Ecto neural progenitor cell (in vitro differentiated cells): ENCODE measurements around the gene ANKRD31.
"Not testable (repeated sequence)": the region's sequence is repeated elsewhere in the genome, so short reads cannot be mapped to it uniquely, and the experiment has no call there.

Experiments
- DNase-seq: peaks from one replicate; pipeline ENCODE4 v3.0.0-alpha.2; 2018; ENCODE audit warnings: low spot score

The ANKRD31 gene

GRCh38 chr5:75140277-75140676, 96.4 kb downstream of the ANKRD31 start:
- no peak for DNase-seq

GRCh38 chr5:75138689-75139088, 98.0 kb downstream of the ANKRD31 start:
- DNase-seq, result no peak

- DNase-seq, result no peak
Observed at GRCh38 chr5:75130818-75131349, 105.8 kb downstream of the ANKRD31 start.

GRCh38 chr5:75116856-75117255, 119.8 kb downstream of the ANKRD31 start:
- no peak for DNase-seq

GRCh38 chr5:75114311-75114710, 122.4 kb downstream of the ANKRD31 start:
- not testable (repeated sequence) for DNase-seq

- no peak for DNase-seq
Observed at GRCh38 chr5:75113354-75114113, 123.1 kb downstream of the ANKRD31 start.

GRCh38 chr5:75108931-75109596, 127.6 kb downstream of the ANKRD31 start:
- no peak for DNase-seq

GRCh38 chr5:75108515-75108914, 128.2 kb downstream of the ANKRD31 start:
- no peak for DNase-seq

GRCh38 chr5:75095956-75096355, 140.7 kb downstream of the ANKRD31 start:
- DNase-seq, result not testable (repeated sequence)

GRCh38 chr5:75091597-75091996, 145.1 kb downstream of the ANKRD31 start:
- DNase-seq, result no peak

- no peak for DNase-seq
Observed at GRCh38 chr5:75089662-75090061, 147.0 kb downstream of the ANKRD31 start.

GRCh38 chr5:75089137-75089536, 147.5 kb downstream of the ANKRD31 start:
- DNase-seq, result no peak

- DNase-seq, result no peak
Observed at GRCh38 chr5:75088648-75089047, 148.0 kb downstream of the ANKRD31 start.

GRCh38 chr5:75081510-75081909, 155.2 kb downstream of the ANKRD31 start:
- no peak for DNase-seq

GRCh38 chr5:75079346-75079745, 157.3 kb downstream of the ANKRD31 start:
- not testable (repeated sequence) for DNase-seq

- no peak for DNase-seq
Observed at GRCh38 chr5:75078027-75078426, 158.7 kb downstream of the ANKRD31 start.

GRCh38 chr5:75072061-75072460, 164.6 kb downstream of the ANKRD31 start:
- no peak for DNase-seq

GRCh38 chr5:75071100-75071499, 165.6 kb downstream of the ANKRD31 start:
- no peak for DNase-seq

- no peak for DNase-seq
Observed at GRCh38 chr5:75067434-75067833, 169.2 kb downstream of the ANKRD31 start.

- DNase-seq, result no peak
Observed at GRCh38 chr5:75062925-75063531, 173.7 kb downstream of the ANKRD31 start.

GRCh38 chr5:75059912-75060545, 176.6 kb downstream of the ANKRD31 start:
- DNase-seq, result no peak

- DNase-seq, result no peak
Observed at GRCh38 chr5:75058986-75059535, 177.6 kb downstream of the ANKRD31 start.
